Measurements from ENCODE around the gene RAD21L1.

Gene RAD21L1

GRCh38 chr20:1296922-1297321 lies 71.1 kb downstream of the RAD21L1 start:
- DNase-seq: peak; percentile 15 to 77 (median 55)

DNA sequence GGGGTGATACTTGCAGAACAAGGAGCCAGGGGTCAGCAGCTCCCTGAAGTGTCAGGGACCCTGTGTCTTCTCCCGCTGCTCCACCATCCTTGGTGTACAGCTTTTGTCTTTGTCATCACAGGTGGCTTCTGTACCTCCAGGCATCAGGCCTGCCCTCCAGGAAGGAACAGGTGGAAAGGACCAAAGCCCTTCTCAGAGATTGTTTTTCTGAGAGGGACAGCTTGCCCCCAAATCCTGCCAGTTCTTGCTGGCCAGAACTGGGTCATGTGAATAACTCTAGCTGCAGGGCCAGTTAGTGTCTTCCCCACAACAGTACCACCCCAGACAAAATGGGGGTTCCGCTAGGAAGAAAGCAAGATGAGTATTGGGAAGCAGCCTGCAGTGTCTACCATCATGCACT lies 71.6 kb downstream of the RAD21L1 start:
- peak in 1 of 3 experiments; percentile 37 for DNase-seq

GRCh38 chr20:1298166-1298565 lies 72.3 kb downstream of the RAD21L1 start:
- DNase-seq: no peak

DNA sequence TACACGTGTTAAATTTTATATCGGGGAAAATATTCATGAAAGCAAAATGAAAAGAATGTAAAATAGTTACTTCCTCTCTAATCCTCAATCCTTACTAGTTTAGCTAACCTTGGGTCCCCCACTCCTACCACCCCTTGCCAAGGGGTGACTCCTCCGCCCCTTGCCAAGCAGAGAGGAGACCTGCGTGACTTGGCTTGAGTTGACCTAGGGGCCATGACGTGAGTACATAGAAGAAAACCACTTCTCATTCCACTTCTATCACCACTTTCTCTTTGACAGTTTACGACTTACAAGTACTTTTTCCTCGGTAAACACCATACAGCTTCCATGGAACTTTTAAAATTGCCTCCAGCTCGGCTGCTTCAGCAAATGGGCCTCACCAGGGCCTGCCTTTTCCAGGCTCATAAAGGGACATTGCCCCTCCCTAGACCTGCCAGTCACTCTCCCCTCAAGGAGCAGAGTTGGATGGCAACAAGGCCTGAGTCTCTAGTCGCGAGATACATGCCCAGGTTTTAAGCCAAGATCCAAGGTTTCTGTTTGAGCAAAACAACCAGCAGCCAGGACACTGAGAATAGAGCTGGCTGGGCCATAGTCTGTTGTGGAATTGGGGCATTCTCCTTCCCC lies 73.2 kb downstream of the RAD21L1 start:
- DNase-seq: no peak

- peak in 2 of 3 experiments; percentile 29 to 59 for DNase-seq
These were observed 73.7 kb downstream of the RAD21L1 start for GRCh38 chr20:1299522-1299921.

DNA sequence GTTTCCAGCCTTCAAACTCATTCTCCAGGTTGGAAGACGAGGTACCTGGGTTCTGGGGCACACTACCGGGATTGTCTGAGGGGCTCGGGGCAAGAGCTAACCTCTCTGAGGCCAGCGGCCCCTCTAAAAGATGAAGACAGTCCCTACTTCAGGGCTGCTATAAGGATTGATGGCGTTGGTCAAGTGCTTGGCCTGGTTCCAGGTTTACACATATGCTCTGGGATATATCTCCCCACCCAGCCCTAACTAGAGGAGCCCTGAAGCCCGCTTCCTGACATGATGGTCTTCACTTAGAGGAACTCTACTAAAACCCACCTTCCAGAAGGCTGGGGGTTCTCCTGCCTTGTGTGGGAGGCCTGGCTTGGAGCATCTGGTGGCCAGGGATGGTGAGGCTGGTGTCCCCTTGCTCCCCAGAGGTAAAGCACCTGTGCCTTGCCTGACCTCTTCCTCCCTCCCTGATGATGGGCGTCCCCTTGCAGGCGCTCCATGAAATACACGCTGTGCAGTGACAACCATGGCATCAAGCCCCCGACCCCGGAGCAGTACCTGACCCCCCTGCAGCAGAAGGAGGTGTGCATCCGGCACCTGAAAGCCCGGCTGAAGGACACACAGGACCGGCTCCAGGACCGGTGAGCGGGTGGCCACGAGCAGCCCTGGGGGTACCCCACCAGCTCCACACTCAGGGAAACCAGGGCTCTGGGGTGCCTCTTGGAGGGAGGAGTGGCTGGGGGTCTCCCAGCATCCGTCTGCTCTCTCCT lies 74.4 kb downstream of the RAD21L1 start:
- no peak for DNase-seq

DNA sequence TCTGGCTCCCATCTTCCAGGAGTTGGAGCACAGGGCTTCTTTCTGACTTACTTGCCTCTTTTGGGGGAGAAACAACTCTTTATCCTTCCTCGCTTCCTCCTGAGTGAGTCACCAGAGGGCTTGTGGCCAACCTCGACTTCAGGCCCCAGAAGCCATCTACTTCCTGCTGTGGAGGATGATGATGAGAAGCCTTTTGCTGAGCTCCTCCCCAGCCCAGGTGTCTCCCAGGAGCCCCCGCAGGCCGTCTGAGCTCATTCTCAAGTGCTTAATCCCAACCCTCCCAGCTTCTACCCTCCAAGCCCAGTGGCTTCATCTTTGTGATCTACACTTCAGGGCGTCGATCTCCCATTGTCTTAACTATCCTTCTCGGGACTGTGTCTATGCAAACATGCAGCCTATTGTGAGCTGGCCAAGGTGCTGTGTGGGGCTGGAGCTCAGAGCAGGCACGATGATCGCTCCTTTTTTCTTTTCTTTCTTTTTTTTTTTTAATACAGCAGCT lies 75.2 kb downstream of the RAD21L1 start:
- DNase-seq: no peak

GRCh38 chr20:1302685-1303541 lies 77.1 kb downstream of the RAD21L1 start:
- peak in 1 of 3 experiments; percentile 21 for DNase-seq

DNA sequence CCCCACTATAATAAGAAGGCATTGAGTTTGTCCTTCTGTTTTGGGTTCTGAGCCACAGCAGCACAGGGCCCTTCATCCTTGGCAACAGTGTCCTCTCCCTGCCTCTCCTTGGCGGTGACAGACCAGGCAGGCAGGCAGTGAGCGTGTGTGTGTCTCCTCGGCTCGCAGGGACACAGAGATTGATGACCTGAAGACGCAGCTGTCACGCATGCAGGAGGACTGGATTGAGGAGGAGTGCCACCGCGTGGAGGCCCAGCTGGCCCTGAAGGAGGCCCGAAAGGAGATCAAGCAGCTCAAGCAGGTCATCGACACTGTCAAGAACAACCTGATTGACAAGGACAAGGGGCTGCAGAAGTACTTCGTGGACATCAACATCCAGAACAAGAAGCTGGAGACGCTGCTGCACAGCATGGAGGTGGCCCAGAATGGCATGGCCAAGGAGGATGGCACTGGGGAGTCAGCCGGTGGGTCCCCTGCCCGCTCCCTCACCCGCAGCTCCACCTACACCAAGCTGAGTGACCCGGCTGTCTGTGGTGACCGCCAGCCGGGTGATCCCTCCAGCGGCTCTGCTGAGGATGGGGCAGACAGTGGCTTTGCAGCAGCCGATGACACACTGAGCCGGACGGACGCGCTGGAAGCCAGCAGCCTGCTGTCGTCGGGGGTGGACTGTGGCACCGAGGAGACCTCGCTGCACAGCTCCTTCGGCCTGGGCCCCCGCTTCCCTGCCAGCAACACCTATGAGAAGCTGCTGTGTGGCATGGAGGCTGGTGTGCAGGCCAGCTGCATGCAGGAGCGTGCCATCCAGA lies 79.1 kb downstream of the RAD21L1 start:
- DNase-seq: peak in 1 of 3 experiments; percentile 35
